Loucy (cell line): ENCODE data around the gene CDCP1.

Experiments used
- H2AFZ ChIP-seq: fragments of 200-600 bp; sonication (generic); 2 replicates; pipeline ENCODE4 v1.6.0; 2016; ENCODE audit warnings: antibody characterized with exemption, mild to moderate bottlenecking, low read length, moderate library complexity
- H3F3A ChIP-seq: fragments of 200-600 bp; 2 replicates; pipeline ENCODE4 v1.6.0; 2016; ENCODE audit warnings: antibody characterized with exemption, low read depth, mild to moderate bottlenecking
- H3K27me3 ChIP-seq: fragments of 200-600 bp; sonication (generic); 2 replicates; pipeline ENCODE4 v1.6.1; 2014; ENCODE audit warnings: low read length, mild to moderate bottlenecking; ENCODE audit not compliant: insufficient read depth, poor library complexity, severe bottlenecking
- H3K36me3 ChIP-seq: fragments of 200-600 bp; sonication (generic); 2 replicates; pipeline ENCODE4 v1.6.1; 2016; ENCODE audit warnings: low read length; ENCODE audit not compliant: insufficient read depth
- H3K4me1 ChIP-seq: fragments of 200-600 bp; sonication (generic); 2 replicates; pipeline ENCODE4 v1.5.1; 2014; ENCODE audit warnings: low read length, mild to moderate bottlenecking; ENCODE audit not compliant: insufficient read depth, poor library complexity, severe bottlenecking
- H3K4me2 ChIP-seq: fragments of 200-600 bp; sonication (generic); 2 replicates; pipeline ENCODE4 v1.6.0; 2014; ENCODE audit warnings: antibody characterized with exemption, low read length, low read depth, mild to moderate bottlenecking; ENCODE audit not compliant: poor library complexity, severe bottlenecking
- H3K4me3 ChIP-seq: fragments of 200-600 bp; sonication (generic); 2 replicates; pipeline ENCODE4 v1.5.1; 2014; ENCODE audit warnings: low read length, mild to moderate bottlenecking, mixed read lengths; ENCODE audit not compliant: poor library complexity, severe bottlenecking
- H3K79me2 ChIP-seq: fragments of 200-600 bp; sonication (generic); 2 replicates; pipeline ENCODE4 v1.6.1; 2014; ENCODE audit warnings: low read length; ENCODE audit not compliant: insufficient read depth
- H3K9ac ChIP-seq: fragments of 200-600 bp; sonication (generic); 2 replicates; pipeline ENCODE4 v1.6.0; 2014; ENCODE audit warnings: mild to moderate bottlenecking, low read depth, low read length, moderate library complexity; ENCODE audit not compliant: poor library complexity, severe bottlenecking
- H3K9me2 ChIP-seq: fragments of 200-600 bp; sonication (generic); replicated peaks from 2 replicates; pipeline ENCODE4 v1.6.1; 2016; ENCODE audit warnings: low read depth, low read length, mixed read lengths
- H3K9me3 ChIP-seq: fragments of 200-600 bp; sonication (generic); 2 replicates; pipeline ENCODE4 v1.6.1; 2014; ENCODE audit warnings: mild to moderate bottlenecking, antibody characterized with exemption, low read length, low read depth; ENCODE audit not compliant: insufficient read depth
- H4K20me1 ChIP-seq: fragments of 200-600 bp; sonication (generic); 2 replicates; pipeline ENCODE4 v1.6.0; 2014; ENCODE audit warnings: antibody characterized with exemption, low read length, mild to moderate bottlenecking; ENCODE audit not compliant: insufficient read depth, poor library complexity, severe bottlenecking
- CTCF ChIP-seq: fragments of 200-600 bp; sonication (generic); conservative IDR thresholded peaks from 2 replicates; pipeline ENCODE4 v1.5.1; 2014; ENCODE audit warnings: mild to moderate bottlenecking, antibody characterized with exemption, low read length
- EZH2phosphoT487 ChIP-seq: fragments of 200-600 bp; IDR thresholded peaks from 2 replicates; pipeline ENCODE4 v1.6.1; 2018; ENCODE audit warnings: antibody characterized with exemption, mild to moderate bottlenecking, moderate library complexity, borderline replicate concordance

CDCP1 gene

DNA sequence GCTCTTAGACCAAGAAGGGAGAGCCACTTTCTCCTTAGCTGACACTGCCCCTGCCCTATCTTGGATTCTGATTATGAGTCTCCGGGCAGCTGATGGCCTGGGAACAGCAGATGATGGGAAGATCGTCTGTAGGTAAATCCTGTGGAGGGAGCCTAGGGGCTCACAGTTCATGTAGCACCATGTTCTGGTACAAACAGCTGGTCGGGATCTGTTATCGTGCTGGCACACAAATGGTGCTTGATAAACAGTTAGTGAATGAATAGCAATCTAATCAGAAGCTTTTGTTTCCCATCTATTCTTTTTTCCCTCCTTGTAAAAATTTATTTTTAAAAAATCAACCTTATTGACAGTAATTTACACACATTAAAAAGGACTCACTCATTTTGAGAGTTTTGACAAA, 26.8 kb downstream of the CDCP1 start:
- H3K4me2 ChIP-seq: no peak overlapping the region
- no peaks in the 10 kb centered on the region for H3K79me2 ChIP-seq
- H3K36me3 ChIP-seq: no peaks in the 10 kb centered on the region
- H3K4me3 ChIP-seq: no peak overlapping the region
- H3K9me3 ChIP-seq: no peaks in the 10 kb centered on the region
- no peak overlapping the region for H3K9ac ChIP-seq
- H3K4me1 ChIP-seq: peaks cover 20% of the 10 kb centered on the region
- TF ChIP-seq EZH2phosphoT487 (no peak), CTCF (no peak)
- H3K9me2 ChIP-seq: no peaks in the 10 kb centered on the region
- no peak overlapping the region for H2AFZ ChIP-seq
- H3K27me3 ChIP-seq: no peaks in the 10 kb centered on the region
- no peaks in the 10 kb centered on the region for H4K20me1 ChIP-seq
- no peaks in the 10 kb centered on the region for H3F3A ChIP-seq

DNA sequence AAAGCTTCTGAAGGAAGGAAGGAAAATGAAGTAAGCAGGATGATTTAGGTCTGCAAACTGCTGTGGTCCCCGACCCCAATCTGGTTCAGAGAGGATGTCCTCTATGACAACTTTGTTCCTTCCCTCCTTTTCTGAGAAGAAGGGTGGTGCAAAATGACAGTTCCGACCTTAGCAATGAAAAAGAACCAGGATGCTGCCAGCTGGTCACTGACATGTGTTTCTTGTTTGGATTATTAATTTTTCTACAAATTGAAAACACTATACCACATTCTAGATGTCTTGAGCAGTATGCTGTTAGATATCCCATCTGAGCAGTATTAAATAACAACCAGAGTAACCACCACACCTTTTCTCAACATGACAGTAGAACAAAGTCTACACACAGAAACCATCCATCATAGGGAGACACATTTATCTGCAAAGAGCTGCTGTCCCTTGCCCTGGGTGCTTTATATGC, 27.5 kb downstream of the CDCP1 start:
- no peaks in the 10 kb centered on the region for H3K9me3 ChIP-seq
- H3K9ac ChIP-seq: no peak overlapping the region
- no peaks in the 10 kb centered on the region for H3K79me2 ChIP-seq
- no peaks in the 10 kb centered on the region for H3K9me2 ChIP-seq
- H3K4me3 ChIP-seq: no peak overlapping the region
- no peaks in the 10 kb centered on the region for H3K27me3 ChIP-seq
- no peaks in the 10 kb centered on the region for H3F3A ChIP-seq
- H4K20me1 ChIP-seq: no peaks in the 10 kb centered on the region
- TF ChIP-seq EZH2phosphoT487: no peak
- no peak for TF ChIP-seq CTCF
- H3K36me3 ChIP-seq: no peaks in the 10 kb centered on the region
- peak overlapping the region; percentile 60; the same call in 1 of the 2 replicates for H2AFZ ChIP-seq
- H3K4me2 ChIP-seq: peak overlapping the region; percentile 17
- peaks cover 24% of the 10 kb centered on the region for H3K4me1 ChIP-seq

GRCh38 chr3:45116350-45116749, 29.8 kb downstream of the CDCP1 start:
- H3K36me3 ChIP-seq: no peaks in the 10 kb centered on the region
- H3K9me3 ChIP-seq: no peaks in the 10 kb centered on the region
- no peak overlapping the region for H3K4me2 ChIP-seq
- H4K20me1 ChIP-seq: no peaks in the 10 kb centered on the region
- no peak overlapping the region for H3K9ac ChIP-seq
- H3K4me3 ChIP-seq: no peak overlapping the region
- no peaks in the 10 kb centered on the region for H3K79me2 ChIP-seq
- no peak overlapping the region for H2AFZ ChIP-seq
- H3K9me2 ChIP-seq: no peaks in the 10 kb centered on the region
- H3K4me1 ChIP-seq: peaks cover 46% of the 10 kb centered on the region
- H3F3A ChIP-seq: no peaks in the 10 kb centered on the region
- H3K27me3 ChIP-seq: no peaks in the 10 kb centered on the region
- TF ChIP-seq EZH2phosphoT487 (no peak), CTCF (no peak)
